ENCODE results near the gene SIRPB2.
"Not testable (repeated sequence)": the region's sequence is repeated elsewhere in the genome, so short reads cannot be mapped to it uniquely, and the experiment has no call there.

SIRPB2 gene

DNA sequence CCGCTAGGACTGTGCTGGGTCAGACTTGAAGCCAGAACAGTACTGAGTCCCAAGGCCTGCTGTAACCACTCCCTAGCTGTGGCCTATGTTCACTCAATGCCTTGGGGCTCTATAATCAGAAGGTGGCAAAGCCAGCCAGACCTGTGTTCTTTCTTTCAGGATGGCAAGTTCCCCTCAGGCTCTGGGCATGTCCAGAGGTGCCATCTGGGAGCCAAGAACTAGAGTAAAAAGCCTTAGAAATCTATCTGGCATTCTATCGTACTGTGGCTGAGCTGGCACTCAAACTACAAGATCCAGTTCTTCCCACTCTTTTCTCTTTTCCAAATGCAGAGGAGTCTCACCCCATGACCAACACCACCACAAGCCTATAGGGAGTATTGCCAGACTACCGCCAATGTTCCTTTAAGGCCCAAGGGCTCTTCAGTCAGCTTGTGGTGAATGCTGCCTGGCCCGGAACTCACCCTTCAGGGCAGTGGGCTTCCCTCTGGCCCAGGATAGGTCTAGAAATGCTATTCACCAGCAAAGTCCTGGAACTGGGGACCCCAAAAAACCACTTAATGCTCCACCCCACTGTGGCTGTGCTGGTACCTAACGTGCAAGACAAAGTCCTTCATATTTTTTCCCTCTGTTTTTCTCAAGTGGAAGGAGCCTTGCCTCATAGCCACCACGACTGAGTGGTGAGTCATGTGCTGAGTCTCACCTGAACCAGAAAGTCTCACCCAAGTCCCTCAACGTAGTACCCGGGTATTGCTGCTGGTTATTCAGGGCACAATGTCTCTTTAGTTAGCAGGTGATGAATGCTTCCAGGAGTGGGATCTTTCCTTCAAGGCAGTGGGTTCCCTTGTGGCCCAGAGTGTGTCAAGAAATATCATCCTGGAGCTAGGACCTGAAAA, 8.6 kb upstream of the SIRPB2 start:
- no peak for DNase-seq

DNA sequence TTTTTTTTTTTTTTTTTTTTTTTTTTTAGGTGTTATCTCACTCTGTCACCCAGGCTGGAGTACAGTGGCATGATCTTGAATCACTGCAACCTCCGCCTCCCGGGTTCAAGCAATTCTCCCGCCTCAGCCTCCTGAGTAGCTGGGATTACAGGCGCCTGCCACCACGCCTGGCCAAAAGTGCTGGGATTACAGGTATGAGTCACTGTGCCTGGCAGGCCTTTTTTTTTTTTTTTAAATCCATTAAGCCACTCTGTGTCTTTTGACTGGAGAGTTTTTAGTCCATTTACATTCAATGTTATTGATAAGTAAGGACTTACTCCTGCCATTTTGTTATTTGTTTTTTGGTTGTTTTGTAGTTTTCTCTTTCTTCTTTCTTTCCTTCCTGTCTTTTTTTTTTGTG, 6.2 kb upstream of the SIRPB2 start:
- not testable (repeated sequence) for DNase-seq

DNA sequence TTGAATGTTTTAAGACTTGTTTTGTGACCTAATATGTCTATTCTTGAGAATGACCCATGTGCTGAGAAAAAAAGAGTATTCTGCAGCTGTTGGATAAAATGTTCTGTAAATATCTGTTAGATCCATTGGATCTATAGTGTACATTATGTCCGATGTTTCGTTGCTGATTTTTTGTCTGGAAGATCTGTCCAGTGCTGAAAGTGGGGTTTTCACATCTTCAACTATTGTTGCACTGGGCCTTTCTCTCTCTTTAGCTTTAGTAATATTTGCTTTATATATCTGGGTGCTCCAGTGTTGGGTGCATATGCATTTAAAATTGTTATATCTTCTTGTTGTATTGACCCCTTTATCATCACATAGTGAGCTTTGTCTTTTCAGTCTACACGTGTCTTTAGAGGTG, 5.7 kb upstream of the SIRPB2 start:
- no peak for DNase-seq

DNA sequence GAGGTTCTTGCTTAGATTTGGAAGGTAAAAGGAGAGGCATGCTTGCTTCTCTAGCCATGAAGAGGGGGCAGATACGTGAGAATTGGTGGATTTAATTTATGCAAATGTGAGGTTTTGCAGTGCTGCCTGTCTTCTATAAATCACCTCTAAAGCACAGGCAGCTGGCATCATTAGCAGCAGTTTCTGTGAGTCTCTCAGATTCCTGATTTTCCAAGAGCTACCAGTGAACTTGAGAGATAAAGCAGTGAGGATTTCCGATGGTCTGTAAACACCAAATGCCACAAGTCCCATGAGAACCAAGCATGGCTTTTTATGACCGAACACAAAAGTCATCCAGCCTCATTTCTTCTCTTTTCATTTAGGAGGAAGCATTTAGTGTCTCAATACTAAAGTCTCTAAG, 3.2 kb upstream of the SIRPB2 start:
- no peak for DNase-seq

DNA sequence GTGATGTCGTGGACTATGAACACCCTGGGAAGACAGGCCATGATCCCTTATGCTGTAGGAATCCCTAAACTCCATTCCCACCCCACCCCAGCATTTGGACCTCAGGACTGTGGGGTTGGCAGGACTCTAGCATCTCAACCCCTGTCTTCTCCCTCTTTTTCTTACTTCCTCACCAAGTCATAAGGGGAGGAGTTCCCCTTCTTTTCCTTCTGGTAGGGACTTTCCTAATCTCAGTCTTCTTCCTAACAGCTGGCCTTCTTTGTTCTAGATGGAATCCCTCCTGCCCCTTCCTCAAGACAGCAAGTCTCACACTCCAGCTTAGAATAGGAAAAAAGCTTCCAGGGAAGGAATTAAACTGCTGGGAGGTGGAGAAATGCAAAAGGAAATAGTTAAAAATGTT, 2.3 kb upstream of the SIRPB2 start:
- no peak for DNase-seq

DNA sequence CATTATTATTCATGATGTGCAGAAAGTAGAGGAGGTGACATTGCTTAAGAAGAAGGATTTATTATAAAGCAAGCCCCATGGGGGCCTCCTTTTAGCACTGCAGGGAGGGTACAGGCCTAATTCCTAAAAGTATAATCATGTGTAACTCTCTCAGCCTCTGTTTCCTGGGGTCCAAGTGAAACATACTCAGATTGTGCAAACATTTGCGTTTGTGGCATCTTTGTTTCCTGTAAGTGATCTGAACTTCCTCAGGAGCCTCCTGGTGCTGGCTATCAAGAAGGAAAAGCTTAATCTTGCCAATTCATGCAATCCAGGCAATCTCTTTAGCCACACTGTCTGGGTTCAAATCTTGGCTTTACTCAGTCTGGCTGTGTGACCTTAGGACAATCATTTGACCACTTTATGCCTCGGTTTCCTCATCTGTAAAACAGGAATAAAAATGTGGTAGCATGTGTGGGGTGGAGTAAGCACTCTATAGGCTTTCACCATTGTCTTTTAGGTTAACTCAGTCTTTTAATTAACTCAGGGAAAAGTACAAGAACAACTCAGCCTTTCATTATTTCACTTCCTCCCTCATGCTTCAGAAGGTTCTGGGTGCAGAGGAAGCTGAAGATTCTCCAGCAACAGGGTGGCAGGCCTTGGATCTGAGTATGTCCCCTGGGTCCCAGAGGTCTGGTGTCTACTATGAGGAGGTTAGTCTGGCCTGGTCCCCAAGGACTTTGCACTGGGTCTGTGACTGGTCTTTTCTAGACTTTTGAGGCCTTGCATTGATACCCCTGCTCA, 831 bp upstream of the SIRPB2 start:
- DNase-seq = no peak

DNA sequence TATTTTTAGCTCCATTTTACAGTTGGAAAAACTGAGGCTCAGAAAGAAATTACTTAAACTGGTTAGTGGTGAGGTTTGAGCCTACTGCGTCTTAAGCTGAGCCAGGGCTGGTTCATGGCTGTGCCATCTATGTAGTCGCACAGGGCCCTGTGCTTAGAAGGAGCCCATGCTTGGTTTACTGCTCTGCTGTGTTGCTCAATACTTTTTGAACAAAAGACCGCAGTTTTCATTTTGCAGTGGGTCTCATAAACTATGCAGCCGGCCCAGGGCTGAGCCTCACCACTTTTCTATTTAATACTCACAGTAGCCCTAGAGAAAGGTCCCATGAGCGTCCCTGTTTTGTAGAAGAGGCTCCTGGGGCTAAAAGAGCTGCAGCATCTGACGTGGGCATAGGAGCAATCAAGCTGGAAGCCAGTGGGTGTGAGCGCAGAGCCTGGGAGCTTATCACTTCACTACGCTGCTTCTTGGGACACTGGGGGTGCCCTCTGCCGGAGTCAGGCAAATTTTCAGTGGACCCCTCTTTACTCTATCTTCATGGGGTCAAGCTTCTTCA, 501 bp downstream of the SIRPB2 start:
- no peak for DNase-seq

DNA sequence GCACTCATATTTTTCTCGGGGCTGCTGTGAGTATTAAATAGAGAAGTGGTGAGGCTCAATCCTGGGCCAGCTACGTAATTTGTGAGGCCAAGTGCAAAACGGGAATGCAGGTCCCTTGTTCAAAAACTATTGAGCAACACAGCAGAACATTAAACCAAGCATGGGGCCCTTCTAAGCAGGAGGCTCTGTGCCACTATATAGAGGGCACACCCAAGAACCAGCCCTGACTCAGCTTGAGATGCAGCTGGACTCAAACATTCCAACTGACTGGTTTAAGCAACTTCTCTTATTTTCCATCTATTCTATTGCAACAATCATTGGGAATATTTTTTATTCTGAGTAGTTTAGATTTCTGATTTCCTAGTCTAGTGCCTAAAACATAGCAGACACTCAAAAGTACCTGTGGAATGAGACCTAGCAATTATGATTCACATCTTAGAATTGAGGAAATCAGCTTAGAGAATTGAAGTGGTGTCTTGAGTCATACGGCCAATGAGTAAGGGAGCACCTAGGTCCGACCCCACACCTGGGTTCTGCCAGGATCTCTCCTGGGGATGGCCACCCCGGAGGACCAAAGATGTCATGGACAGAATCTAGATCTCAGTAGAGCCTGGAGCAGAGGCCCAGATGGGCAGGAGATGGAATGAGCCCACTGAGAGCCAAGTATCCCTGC, 1.3 kb downstream of the SIRPB2 start:
- no peak for DNase-seq

DNA sequence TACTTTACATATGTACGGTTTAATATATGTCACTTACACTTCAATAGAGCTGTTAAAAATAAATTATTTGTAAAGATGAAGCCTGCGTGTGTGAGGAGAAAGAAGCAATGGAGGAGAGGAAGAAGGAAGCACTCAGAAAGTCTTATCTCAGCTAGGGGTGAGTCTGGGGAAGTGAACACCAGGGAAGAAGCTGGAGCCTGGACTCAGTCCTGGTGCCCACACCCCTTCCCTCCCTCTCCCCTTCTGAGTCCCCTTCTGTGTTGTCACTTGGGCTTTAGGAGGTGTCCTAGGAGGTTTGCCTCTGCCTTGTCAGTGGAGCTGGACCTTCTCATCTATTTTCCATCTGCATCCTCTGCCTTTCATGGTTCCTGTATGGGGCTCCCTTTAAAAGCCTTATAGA, 1.9 kb downstream of the SIRPB2 start:
- no peak for DNase-seq

DNA sequence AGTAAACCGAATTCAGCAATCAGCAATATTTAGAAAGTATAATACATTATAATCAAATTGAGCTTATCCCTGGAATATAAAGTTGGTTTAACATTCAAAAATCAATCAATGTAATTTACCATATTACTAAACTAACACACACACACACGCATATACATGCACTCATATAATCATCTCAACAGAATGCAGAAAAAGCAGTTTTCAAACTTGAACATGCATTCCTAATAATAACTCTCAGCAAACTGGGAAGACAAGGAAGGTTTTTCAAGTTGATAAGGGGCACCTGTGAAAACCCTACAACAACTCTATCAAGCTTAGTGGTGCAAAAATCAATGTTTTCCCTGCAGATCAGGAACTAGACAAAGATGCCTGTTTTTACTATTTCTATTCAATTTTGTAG, 4.7 kb downstream of the SIRPB2 start:
- no peak for DNase-seq

DNA sequence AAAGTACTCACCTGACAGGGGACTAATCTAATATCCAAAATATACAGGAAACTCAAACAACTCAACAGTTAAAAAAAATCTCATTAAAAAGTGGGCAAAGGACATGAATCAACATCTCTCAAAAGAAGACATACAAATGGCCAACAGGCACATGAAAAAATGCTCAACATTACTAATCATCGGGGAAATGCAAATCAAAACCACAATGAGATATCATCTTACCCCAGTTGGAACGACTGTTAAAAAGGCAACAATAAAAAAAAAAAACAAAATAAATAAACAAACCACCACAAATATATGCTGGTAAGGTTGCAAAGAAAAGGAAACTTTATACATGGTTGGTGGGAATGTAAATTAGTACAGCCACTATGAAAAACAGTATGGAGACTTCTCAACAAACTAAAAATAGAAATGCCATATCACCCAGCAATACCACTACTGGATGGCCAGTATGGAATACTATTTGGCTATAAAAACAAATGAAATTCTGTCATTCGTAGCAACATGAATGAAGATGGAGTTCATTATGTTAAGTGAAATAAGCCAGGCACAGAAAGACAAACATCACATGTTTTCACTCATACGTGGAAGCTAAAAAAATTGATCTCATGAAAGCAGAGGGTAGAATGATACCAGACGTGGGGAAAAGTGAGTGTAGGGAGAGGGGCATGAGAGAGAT, 6.6 kb downstream of the SIRPB2 start:
- no peak for DNase-seq

DNA sequence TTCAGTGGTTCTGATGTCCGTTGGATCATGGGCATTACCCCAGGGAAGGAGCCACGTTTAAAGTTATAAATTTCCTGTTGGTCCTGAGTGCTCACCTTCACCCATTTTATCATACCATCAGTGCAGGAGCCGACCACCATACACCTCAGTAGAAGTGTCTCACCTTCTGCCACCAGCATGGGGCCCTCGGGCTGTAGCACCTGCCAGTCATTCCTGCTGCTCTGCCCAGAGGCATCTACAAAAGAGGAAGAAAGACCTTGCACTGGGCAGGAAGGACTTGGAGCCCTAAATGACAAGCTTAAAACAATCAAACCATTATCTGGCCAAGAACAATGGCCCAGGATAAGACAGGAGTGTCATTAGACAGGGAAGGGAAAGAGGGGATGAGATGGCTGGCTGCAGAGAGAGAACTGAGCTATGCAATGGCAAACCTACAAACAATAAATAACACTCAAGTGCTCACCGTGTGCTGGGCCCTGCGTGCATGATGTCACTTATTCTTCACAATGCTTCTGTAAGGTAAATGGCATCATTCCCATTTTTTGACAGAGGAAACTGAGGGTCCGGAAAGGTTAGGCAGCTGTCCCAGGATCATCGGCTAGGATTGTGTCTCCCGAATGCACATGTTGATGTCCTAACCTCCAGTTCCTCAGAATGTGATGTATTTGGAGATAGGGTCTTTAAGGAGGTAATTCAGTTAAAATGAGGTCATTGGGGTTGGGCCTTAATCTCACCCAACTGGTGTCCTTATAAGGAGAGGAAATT, 11.2 kb downstream of the SIRPB2 start:
- DNase-seq = no peak

DNA sequence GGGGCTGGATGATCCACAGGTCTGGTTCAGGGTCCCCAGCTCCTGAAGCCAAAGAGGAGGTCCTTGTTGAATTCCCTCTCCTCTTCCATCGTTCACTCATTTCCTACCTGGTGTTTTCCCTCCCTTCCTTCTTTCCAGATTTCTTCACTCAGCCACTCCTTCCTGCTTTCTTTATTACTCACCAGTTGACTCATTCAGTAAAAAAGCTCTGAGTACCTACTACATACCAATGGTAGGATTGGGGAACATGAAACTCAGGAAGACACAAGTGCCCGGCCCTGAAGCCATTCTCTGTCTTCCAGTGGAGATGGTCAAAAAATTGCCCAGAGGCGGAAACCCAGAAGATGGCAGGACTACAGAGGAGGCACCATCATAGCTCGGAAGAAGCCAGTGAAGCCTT, 12.7 kb downstream of the SIRPB2 start:
- DNase-seq = no peak

DNA sequence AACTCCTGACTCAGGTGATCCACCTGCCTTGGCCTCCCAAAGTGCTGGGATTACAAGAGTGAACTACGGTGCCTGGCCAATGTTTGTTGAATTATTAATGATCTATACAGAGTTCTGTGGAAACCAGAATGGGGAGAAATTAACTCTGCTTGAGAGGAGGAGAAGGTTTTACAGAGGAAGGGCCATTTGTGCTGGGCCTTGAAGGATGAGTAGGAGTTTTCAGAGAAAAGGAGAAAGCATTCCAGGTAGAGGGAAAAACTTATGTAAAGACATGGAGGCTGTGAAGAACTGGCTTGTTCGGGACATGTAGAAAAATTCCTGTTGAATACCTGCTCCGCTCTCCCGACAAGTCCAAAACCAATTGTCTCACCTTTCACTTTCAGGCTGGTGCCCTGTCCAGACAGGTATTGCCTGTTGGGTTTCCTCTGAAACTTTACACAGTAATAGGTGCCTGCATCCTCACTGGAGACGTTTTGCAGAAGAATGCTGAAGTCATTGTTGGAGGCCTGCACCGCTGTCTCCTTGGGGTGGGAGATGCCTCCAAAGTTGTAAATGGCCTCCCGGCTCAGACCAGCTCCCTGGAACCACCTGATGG, 13.2 kb downstream of the SIRPB2 start:
- no peak for DNase-seq

DNA sequence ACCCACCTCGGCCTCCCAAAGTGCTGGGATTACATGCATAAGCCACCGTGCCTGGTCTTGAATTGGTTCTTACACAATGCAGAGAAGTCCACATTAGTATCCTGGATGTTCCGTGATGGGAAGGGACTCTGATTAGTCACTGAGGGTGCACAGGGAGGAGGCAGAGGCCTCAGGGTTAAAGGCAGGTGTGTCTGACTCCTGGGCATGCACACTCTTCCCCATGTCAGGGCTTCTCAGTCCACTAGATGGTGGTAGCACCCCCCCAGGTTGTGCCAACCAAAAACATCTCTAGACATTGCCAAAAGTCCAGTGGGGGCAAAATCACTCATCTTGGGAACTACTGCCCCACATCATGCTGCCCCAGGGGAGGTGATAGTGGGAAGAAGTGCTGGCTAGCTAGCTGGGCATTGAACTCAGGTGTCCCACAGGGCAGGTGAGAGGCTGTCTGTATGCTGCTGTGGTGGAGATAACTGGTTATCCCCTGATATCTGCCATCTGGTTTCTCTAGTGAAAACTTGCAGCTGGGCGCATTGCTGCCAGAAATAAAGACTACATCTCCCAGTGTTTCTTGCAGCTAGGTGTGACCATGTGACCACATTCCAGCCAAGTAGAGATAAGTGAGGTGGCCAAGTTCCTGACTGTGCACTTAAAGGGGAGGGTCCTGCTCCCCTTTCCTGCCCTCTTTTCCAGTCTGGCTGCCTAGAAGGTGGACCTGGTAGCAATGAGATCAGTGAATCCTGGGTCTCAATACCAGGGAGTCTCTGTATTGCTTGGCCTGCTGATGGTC, 16.2 kb downstream of the SIRPB2 start:
- DNase-seq = no peak

DNA sequence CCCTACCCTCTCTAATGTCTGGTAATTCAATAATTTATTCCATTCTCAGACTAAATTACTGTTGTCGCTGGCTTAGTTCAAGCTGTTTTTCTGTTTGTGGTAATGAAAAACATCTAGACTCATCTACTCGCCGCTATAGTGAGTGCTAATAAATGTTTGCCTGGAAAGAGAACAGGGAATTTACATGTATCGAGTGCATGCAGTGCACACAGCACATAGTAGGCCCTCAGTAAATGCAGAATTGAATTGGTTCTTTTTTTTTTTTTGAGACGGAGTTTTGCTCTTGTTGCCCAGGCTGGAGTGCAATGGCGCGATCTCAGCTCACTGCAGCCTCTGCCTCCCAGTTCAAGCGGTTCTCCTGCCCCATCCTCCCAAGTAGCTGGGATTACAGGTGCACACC, 16.9 kb downstream of the SIRPB2 start:
- no peak for DNase-seq

DNA sequence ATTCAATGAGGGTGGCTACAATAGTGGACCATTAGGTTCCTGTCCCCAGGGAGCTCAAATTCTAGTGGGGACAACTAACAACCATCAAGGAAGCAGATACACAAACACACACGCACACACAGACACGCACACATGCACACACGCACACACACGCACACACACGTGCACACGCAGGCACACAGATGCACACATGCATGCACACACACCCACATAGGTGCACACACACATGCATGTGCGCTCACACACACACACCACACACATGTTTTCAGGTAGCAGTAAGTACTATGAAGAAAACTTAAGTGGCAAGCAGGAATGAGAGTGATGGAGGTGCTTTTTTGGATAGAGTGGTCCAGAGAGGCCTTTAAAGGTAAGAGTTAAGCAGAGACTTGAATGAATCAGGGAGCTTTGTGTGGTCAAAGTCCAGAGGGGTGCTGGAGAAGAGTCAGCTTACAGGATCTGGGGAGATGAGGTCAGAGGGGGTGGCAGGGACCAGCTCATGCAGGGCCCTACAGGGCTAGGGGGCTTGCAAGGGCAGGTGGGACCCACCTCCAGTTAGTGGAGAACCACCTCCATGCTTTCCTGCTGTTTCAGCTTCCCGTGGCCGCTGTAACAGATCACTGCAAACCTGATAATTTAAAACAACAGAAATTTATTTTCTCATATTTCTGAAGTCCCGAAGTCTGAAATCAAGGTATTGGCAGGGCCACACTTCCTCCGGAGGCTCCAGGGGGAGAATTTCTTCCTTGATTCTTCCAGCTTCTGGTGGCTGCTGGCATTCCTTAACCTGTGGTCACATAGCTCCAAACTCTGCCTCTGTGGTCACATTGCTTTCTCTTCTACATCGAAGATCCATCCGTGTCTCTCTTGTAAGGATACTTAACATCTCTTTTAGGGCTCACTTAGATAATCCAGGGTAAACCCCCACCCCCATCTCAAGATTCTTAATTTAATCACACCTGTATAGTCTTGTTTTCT, 17.7 kb downstream of the SIRPB2 start:
- DNase-seq = no peak

DNA sequence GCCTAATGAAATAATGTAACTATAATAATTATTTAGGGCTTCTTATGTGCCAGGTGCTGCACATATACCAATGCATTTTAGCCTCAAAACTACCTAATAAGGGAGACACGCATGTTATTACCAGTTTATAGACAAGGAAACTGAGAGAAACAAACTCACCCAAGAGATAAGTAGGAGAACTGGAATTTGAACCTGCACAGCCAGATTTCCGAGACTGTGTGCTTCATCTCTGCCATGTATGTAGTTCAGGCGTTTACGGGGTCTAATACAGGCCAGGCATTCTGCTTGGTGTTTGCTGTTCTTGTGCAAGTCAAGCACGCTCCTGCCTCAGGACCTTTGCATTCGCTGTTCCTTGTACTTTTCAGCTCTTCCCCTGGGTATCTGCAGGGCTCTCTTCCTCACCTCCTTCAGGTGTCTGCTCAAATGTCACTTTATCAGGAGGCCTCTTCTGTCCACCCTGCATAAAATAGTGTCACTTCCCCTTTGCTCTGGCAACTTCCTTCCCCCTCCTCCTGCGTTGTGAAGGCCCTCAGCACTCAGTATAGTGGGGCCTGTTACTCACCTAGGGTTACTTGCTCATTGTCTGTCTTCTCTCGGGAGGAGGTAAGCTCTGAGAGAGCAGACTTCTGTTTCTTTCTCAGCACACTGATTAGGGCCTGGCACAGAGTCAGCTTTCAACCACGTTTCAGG, 18.5 kb downstream of the SIRPB2 start:
- no peak for DNase-seq

DNA sequence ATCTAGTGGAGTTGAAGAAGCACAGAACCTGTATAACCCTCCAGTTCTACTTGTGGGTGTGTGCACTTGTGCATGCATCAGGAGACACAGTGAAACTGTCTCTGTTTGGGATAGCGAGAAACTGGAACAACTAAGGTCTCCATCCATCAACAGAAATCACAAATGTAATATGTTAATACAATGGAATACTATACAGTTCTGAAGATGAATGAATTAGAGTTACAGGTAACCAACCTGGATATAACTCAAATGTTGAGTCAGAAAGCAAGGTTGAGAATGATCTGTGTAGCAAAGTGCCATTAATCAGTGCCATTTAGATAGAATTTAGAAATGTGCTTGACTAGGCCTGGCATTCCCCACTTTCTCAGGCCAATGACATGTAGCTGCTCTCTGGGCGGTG, 20.0 kb downstream of the SIRPB2 start:
- DNase-seq = no peak
